Stimulated activated memory B cell treated with anti-CD40 and anti-IgM and Interleukin-4, amounts not matched to agents 10 μg/mL and 1 μg/mL and 100 μg/mL, for 72 hours (primary cell): ENCODE data around the gene LVRN.
A peak's percentile ranks its signal among the peaks of the same experiment; 100 is the strongest.

Experiments used
- ATAC-seq: fragments of 150-1000 bp; cut with Tn5 transposase; 2 replicates; pipeline ENCODE4 v1.10.0; 2021
- H3K27ac Mint-ChIP-seq: one replicate; pipeline ENCODE4 v1.8.0; 2022; ENCODE audit warnings: mild to moderate bottlenecking, mixed read lengths
- H3K27me3 Mint-ChIP-seq: one replicate; pipeline ENCODE4 v1.8.0; 2022; ENCODE audit warnings: mixed read lengths
- H3K36me3 Mint-ChIP-seq: one replicate; pipeline ENCODE4 v1.8.0; 2022; ENCODE audit warnings: mixed read lengths
- H3K4me1 Mint-ChIP-seq: one replicate; pipeline ENCODE4 v1.8.0; 2022; ENCODE audit warnings: mixed read lengths
- H3K4me3 Mint-ChIP-seq: one replicate; pipeline ENCODE4 v1.8.0; 2022; ENCODE audit warnings: mild to moderate bottlenecking, moderate library complexity, mixed read lengths
- H3K9me3 Mint-ChIP-seq: one replicate; pipeline ENCODE4 v1.8.0; 2022; ENCODE audit warnings: mixed read lengths

LVRN gene

DNA sequence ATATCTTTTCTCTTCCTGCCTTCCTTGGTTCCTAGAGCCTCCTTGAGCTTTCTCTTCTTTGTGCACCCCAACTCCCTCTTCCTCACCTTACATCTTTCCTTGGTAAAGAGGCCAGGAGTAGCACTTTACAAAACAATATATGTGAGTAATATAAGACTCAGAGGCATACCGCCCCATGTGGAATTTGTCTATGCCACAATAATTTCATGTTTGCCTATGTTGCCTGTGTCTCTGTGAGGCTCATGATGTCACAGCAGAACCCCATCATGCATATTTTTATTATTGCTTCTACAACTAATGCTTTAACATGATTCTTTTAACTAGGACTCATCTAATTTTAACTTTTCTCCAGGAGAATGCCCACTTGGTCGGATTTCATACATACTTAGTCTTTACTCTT, 15.0 kb upstream of the LVRN start:
- Mint-ChIP-seq H3K9me3 (no peaks in the 10 kb centered on the region), H3K27ac (no peak overlapping the region), H3K4me1 (no peaks in the 10 kb centered on the region), H3K27me3 (no peaks in the 10 kb centered on the region), H3K4me3 (no peak overlapping the region), H3K36me3 (no peaks in the 10 kb centered on the region)
- no peak for ATAC-seq

DNA sequence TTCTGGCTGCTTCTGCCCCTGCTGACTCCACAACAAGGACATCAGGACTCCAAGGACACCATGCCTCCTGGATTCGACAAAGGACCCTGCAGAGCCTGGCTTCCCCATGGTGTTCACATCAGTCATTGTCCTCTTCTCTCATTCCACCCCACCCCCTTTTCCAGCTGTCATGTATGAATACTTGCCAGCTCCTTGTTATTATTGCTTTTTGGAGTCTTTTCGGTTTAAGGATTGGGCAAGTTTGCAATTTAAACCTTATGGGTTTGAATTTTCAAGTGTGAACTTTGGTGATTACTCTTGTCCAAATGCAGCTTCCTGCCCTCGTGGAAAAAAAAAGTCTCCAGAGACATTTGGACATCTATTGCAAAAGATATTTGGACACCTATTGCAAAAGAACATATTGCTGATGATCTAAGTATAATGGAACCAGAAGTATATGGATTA, 14.2 kb upstream of the LVRN start:
- no peaks in the 10 kb centered on the region for H3K27me3 Mint-ChIP-seq
- H3K4me3 Mint-ChIP-seq, result no peak overlapping the region
- no peak for ATAC-seq
- H3K27ac Mint-ChIP-seq, result no peak overlapping the region
- H3K9me3 Mint-ChIP-seq, result no peaks in the 10 kb centered on the region
- no peaks in the 10 kb centered on the region for H3K4me1 Mint-ChIP-seq
- H3K36me3 Mint-ChIP-seq, result no peaks in the 10 kb centered on the region

DNA sequence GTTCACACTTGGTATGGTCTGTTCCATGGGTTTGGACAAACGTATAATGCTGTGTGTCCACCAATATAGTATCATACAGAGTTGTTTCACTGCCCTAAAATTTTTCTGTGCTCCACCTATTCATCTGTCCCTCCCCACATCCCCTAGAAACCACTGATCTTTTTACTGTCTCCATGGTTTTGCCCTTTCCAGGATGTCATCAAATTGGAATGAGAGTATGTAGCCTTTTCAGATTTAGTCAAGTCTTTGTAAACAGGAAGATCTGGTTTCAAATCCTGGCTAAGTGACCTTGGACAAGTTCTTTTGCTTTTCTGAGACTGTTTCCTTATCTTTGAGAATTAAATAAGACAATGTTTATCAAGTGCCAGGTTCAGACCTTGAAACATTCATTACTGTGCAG, 13.2 kb upstream of the LVRN start:
- no peak for ATAC-seq
- Mint-ChIP-seq H3K27me3 (no peaks in the 10 kb centered on the region), H3K4me3 (no peak overlapping the region), H3K9me3 (no peaks in the 10 kb centered on the region), H3K36me3 (no peaks in the 10 kb centered on the region), H3K4me1 (no peaks in the 10 kb centered on the region), H3K27ac (no peak overlapping the region)

DNA sequence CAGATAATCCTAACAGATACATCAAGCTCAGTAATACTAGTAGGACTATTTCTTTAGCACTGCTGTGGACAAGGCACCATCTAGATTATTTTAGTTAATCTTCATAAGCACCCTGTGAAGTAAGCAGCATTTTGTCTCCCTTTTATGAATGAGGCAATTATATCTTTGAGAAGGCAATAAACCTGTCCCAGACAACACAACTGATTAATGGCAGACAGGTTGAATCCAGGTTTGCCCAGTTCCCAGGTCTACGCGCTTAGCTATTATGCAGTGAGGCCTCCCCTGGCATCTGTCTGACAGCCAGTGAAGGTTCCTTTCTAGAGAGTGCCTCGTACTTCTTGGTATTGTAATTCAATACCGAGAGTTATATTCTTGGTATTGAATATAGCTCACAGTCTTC, 9.7 kb upstream of the LVRN start:
- no peaks in the 10 kb centered on the region for H3K4me1 Mint-ChIP-seq
- no peaks in the 10 kb centered on the region for H3K27me3 Mint-ChIP-seq
- no peak overlapping the region for H3K4me3 Mint-ChIP-seq
- ATAC-seq, result no peak
- H3K9me3 Mint-ChIP-seq, result no peaks in the 10 kb centered on the region
- H3K27ac Mint-ChIP-seq, result no peak overlapping the region
- H3K36me3 Mint-ChIP-seq, result no peaks in the 10 kb centered on the region

DNA sequence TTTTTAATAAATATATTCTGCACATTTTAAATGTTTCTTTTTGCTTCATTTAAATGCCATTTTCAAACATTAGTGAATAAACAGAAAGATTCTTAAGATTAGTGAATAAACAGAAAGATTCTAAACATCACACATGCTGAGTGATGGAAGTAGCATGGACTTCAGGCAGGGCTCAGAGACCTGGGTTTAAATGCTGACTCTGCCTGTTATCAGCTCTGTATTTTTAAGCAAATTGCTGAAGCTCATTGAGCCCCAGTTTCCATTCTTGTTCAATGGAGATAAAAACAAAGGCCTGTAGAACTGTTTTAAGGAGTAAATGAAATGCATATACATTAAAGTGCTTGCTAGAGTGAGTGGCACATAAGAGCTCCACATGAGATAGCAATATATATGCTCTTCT, 8.1 kb upstream of the LVRN start:
- no peak for ATAC-seq
- H3K27ac Mint-ChIP-seq, result no peak overlapping the region

DNA sequence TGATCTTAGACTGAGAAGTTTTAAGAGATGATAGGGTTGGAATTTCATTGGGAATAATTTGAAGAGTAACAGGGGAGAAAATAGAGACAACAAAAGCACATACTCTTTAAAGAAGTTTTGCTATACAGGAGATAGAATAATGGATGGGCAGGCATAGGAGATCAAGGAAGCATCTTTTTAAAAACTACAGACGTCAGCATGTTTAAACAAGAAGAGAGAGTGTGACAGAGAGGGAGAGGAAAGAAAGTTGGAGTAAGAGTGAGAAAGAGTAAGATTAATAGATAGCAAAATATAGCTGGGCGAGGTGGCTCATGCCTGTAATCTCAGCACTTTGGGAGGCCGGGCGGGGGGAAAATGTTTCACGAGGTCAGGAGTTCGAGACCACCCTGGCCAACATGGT, 5.3 kb upstream of the LVRN start:
- Mint-ChIP-seq H3K9me3 (no peaks in the 10 kb centered on the region), H3K27me3 (peaks cover 11% of the 10 kb centered on the region), H3K27ac (no peak overlapping the region), H3K4me1 (peaks cover 10% of the 10 kb centered on the region), H3K36me3 (no peaks in the 10 kb centered on the region), H3K4me3 (no peak overlapping the region)
- no peak for ATAC-seq

More for the DNA sequence above, 8.1 kb upstream of the LVRN start:
- Mint-ChIP-seq H3K4me1 (no peaks in the 10 kb centered on the region), H3K4me3 (no peak overlapping the region), H3K36me3 (no peaks in the 10 kb centered on the region), H3K9me3 (no peaks in the 10 kb centered on the region), H3K27me3 (no peaks in the 10 kb centered on the region)

DNA sequence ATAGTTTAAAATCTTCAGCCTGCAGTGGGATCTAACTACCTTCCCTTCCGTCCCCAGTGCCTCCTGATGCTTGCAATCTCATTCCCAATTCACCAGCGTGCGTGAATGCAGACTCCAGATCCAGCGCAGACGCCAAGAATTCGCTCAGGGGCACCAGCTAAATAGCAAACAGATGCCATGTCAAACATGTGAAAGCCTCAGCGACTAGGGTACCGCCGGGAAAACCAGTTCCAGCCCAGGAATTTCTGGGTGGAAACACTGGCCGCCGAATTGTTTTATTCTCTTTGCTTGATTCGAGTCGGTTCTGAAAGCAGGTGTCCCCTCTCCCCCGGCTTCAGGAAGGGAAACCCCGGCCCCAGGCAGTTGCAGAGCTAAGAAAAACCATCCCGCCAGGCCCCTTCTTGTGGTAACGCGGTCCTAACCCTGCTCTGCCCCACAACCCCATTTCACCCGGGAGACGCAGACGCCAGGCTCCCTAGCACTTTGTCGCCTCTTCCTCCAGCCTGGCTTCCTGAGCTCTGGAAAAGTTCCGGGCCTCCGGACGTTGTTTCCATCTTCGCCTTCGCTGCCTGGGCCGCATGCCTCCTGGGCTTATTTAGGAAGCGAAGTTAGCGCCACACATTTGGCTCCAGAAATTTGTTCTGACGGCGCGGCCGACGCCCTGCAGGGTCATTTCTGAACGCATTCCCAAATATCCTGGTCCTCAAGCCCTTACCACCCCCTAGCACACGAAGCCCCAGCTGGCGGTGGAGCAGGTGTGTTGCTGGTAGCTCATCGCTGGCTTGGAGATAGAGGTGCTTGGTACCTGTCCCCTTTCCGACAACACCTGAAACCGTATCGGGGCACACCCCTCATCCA, 665 bp upstream of the LVRN start:
- Mint-ChIP-seq H3K27ac (no peak overlapping the region), H3K4me1 (peaks cover 13% of the 10 kb centered on the region), H3K36me3 (no peaks in the 10 kb centered on the region), H3K27me3 (peaks cover 43% of the 10 kb centered on the region), H3K9me3 (peaks cover 3% of the 10 kb centered on the region), H3K4me3 (peak overlapping the region; percentile 65)
- ATAC-seq, result no peak

DNA sequence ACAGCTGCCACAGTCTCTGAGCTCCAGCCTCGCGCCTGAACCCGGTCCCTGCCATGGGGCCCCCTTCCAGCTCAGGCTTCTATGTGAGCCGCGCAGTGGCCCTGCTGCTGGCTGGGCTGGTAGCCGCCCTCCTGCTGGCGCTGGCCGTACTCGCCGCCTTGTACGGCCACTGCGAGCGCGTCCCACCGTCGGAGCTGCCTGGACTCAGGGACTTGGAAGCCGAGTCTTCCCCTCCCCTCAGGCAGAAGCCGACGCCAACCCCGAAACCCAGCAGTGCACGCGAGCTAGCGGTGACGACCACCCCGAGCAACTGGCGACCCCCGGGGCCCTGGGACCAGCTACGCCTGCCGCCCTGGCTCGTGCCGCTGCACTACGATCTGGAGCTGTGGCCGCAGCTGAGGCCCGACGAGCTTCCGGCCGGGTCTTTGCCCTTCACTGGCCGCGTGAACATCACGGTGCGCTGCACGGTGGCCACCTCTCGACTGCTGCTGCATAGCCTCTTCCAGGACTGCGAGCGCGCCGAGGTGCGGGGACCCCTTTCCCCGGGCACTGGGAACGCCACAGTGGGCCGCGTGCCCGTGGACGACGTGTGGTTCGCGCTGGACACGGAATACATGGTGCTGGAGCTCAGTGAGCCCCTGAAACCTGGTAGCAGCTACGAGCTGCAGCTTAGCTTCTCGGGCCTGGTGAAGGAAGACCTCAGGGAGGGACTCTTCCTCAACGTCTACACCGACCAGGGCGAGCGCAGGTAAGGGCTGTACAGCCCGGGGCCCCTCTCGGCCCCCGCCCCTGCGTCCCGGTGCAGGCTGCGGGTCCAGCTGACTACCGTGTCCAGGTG, 509 bp downstream of the LVRN start:
- Mint-ChIP-seq H3K9me3 (peaks cover 3% of the 10 kb centered on the region), H3K36me3 (no peaks in the 10 kb centered on the region), H3K4me1 (peaks cover 13% of the 10 kb centered on the region), H3K27me3 (peaks cover 44% of the 10 kb centered on the region), H3K27ac (no peak overlapping the region), H3K4me3 (peak overlapping the region; percentile 65)
- no peak for ATAC-seq

DNA sequence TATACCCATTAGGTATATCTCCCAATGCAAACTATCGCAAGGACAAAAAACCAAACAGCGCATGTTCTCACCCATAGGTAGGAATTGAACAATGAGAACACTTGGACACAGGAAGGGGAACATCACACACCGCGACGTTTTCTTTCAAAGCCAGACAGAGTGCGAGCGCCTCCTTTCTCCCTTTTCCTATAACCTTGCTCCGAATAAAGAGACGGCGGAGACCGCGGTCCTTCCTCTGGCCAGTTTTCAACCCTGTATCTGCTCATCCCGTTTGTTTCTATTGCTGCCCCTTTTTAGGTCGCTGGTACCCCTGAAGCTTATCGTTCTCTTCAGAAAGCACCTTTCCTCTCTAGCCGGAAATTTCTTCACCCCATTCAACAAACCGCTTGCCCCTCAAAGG, 1.3 kb downstream of the LVRN start:
- peaks cover 13% of the 10 kb centered on the region for H3K4me1 Mint-ChIP-seq
- peaks cover 3% of the 10 kb centered on the region for H3K9me3 Mint-ChIP-seq
- H3K4me3 Mint-ChIP-seq, result no peak overlapping the region
- peaks cover 51% of the 10 kb centered on the region for H3K27me3 Mint-ChIP-seq
- H3K27ac Mint-ChIP-seq, result no peak overlapping the region
- no peaks in the 10 kb centered on the region for H3K36me3 Mint-ChIP-seq
- no peak for ATAC-seq

DNA sequence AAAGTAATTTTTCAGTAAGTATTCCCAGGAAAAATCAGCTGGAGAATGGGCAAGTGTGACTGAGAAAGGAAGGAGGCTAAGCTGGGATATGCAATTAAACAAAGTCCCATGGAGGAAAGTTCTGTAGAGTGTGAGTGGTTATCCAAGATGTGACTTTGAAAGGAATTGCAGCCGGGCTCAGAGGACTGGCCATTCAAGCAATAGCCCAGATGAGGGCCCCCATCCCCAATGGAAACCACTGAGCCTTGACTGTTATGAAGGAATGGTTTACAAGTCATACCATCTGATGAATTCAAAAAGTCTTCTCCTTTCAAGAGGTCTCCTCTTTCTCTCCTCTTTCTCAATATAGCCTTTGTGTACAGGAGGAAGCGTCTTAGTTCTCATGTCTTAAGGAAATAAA, 6.5 kb downstream of the LVRN start:
- peaks cover 41% of the 10 kb centered on the region for H3K27me3 Mint-ChIP-seq
- ATAC-seq, result no peak
- no peak overlapping the region for H3K27ac Mint-ChIP-seq
- H3K36me3 Mint-ChIP-seq, result no peaks in the 10 kb centered on the region
- peaks cover 3% of the 10 kb centered on the region for H3K9me3 Mint-ChIP-seq
- H3K4me3 Mint-ChIP-seq, result no peak overlapping the region
- no peaks in the 10 kb centered on the region for H3K4me1 Mint-ChIP-seq

DNA sequence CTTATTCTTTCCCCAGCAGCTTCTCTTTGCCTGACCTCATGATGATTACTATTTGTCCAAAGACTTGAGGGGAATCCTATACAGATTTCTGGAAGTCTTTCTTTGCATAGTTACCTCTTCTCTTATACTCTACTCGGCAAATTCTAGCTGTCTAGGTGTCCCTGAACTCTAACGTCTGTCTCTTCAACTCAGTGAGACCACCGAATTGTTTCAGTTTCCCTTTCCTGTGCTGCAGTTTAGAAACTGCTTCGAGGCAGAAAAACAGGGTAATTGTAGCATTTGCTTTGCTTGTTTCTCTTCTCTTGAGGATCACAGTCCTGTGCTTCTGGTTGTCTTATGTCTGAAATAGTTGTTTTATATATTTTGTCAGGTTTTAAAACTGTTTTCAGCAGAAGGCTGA, 14.8 kb downstream of the LVRN start:
- H3K4me1 Mint-ChIP-seq, result peaks cover 11% of the 10 kb centered on the region
- H3K36me3 Mint-ChIP-seq, result no peaks in the 10 kb centered on the region
- peaks cover 62% of the 10 kb centered on the region for H3K27me3 Mint-ChIP-seq
- no peak overlapping the region for H3K27ac Mint-ChIP-seq
- ATAC-seq, result no peak
- no peaks in the 10 kb centered on the region for H3K9me3 Mint-ChIP-seq
- no peak overlapping the region for H3K4me3 Mint-ChIP-seq

DNA sequence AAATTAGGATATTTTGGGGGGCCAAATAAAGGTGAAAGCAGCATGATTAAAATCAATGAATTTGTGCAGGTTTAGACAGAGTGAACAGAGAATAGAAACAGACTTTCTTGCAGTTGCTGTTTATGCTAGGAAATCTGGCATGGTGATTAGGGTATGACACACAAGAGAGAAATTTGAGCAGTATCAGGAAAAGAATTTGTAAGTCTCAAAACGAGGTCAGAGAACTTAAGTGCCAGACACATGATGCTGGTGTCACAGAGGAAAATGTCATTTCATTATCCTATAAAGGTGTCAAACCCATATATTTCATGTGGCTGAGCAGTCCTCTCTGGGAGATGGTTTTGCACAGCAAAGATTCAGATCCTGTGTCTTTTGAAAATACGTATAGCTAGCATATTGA, 15.7 kb downstream of the LVRN start:
- H3K4me1 Mint-ChIP-seq, result peaks cover 11% of the 10 kb centered on the region
- no peak overlapping the region for H3K27ac Mint-ChIP-seq
- no peaks in the 10 kb centered on the region for H3K9me3 Mint-ChIP-seq
- ATAC-seq, result no peak
- no peaks in the 10 kb centered on the region for H3K36me3 Mint-ChIP-seq
- peaks cover 70% of the 10 kb centered on the region for H3K27me3 Mint-ChIP-seq
- no peak overlapping the region for H3K4me3 Mint-ChIP-seq

DNA sequence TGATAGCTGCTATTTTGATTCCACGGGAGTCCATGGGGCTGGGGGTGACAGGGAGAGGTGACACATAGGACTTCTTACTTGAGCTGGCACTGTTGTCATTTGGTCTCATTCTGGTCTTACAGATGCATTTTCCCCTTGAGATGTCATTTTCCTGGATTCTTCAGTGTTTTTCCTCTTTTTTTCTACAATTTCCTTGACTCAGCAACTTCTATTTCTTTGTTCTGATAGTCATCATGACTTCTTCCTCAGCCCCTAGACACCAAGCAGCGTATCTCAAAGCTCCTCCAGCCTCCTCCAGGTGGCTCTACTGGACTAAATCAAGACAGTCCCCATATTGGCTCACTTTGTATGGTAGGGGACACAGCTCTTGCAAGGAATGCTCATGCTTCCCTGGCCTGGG, 16.5 kb downstream of the LVRN start:
- Mint-ChIP-seq H3K27ac (no peak overlapping the region), H3K27me3 (peaks cover 70% of the 10 kb centered on the region), H3K4me3 (no peak overlapping the region), H3K4me1 (peaks cover 11% of the 10 kb centered on the region), H3K9me3 (no peaks in the 10 kb centered on the region), H3K36me3 (no peaks in the 10 kb centered on the region)
- ATAC-seq, result no peak

DNA sequence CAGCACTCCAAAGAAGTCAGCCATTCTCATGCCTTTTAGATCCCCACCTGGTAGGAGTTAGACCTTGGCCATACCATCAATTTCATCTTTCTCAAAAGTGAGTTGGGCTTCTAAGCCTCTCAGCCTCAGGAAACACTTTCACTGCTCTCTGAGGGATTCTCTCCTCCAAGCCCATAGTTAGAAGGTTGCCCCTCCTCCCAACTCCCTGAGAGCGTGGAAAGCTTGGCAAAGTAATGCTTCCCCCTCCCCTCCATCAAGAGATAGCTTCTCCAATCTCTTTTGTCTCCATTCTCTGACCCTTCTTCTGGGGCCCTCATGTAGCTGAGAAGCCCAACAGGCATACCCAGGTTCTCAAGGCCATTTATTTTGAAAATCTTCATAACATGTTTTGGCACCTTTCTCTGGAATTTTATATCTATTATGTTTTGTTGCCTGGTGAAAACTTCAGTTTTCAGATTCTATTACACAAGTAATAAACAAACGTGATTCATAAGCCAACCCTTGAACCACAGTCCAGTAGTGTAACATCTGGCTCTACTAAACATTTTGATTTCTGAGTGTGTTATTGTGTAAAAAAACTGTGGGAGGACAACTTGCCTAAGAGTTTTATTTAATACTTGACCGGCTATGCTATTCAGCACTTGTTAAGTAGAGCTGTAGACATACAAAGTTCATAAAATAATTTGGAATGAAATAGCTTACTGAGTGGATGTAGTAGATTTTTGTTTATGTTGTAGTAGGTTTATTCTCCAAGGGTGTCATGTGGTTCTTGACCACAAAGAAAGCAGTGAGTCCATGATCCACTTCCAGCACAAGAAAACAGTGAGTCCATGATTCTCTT, 17.1 kb downstream of the LVRN start:
- H3K27me3 Mint-ChIP-seq, result peaks cover 70% of the 10 kb centered on the region

DNA sequence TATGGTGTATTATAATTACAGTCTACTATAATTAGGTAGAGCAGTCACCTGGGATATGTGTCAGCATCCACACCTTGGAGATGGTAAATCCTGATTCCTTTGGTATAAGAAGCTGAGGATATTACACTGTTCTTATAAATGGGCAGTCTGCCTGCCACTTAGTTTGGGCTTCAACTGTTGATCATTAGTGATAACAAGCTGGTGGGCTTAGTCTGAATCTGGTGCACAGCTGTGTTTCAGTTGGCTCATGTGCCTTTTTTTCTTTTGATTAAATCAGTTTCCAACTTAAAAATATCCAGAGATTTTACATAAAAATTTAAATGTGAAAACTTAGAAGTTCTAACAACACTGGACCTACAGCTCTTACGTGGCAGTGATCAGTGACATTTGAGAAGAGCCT, 21.2 kb downstream of the LVRN start:
- no peak overlapping the region for H3K27ac Mint-ChIP-seq
- no peak overlapping the region for H3K4me3 Mint-ChIP-seq
- no peaks in the 10 kb centered on the region for H3K4me1 Mint-ChIP-seq
- no peaks in the 10 kb centered on the region for H3K36me3 Mint-ChIP-seq
- no peak for ATAC-seq
- no peaks in the 10 kb centered on the region for H3K9me3 Mint-ChIP-seq
- H3K27me3 Mint-ChIP-seq, result peaks cover 40% of the 10 kb centered on the region

More for the DNA sequence above, 17.1 kb downstream of the LVRN start:
- Mint-ChIP-seq H3K36me3 (no peaks in the 10 kb centered on the region), H3K4me1 (peaks cover 11% of the 10 kb centered on the region), H3K9me3 (no peaks in the 10 kb centered on the region), H3K27ac (no peak overlapping the region), H3K4me3 (no peak overlapping the region)
- ATAC-seq, result no peak
